ENCODE results near the gene TAAR9. TPM values are rescaled to one million over a fixed set of nuclear protein-coding genes. Genes with fewer than 3 reads are reported as not detected.

The TAAR9 gene
- total RNA-seq, 1 donor from 2014 or later = not detected

- TF ChIP-seq CTCF (IDR thresholded peaks at IDR 0.05; ENCODE audit: unreplicated experiment) = no peak
- no peak overlapping the region for H3K4me3 Mint-ChIP-seq
- H3K27ac Mint-ChIP-seq = no peak overlapping the region
- no peaks in the 10 kb centered on the region for H3K9me3 Mint-ChIP-seq
- no peaks in the 10 kb centered on the region for H3K27me3 Mint-ChIP-seq (ENCODE audit: low read depth)
- peaks cover 17% of the 10 kb centered on the region for H3K4me1 Mint-ChIP-seq
- H3K36me3 Mint-ChIP-seq = peaks cover 34% of the 10 kb centered on the region
- no peak for DNase-seq (ENCODE audit: low spot score in 2 of 2, unreplicated experiment in 2 of 2)
Observed at GRCh38 chr6:132499757-132500156, 38.3 kb upstream of the TAAR9 start.

- H3K4me3 Mint-ChIP-seq = no peak overlapping the region
- peaks cover 35% of the 10 kb centered on the region for H3K36me3 Mint-ChIP-seq
- peaks cover 9% of the 10 kb centered on the region for H3K4me1 Mint-ChIP-seq
- peaks cover 8% of the 10 kb centered on the region for H3K9me3 Mint-ChIP-seq
- no peak for TF ChIP-seq CTCF (IDR thresholded peaks at IDR 0.05; ENCODE audit: unreplicated experiment)
- H3K27me3 Mint-ChIP-seq (ENCODE audit: low read depth) = no peaks in the 10 kb centered on the region
- H3K27ac Mint-ChIP-seq = no peak overlapping the region
- no peak for DNase-seq (ENCODE audit: low spot score in 2 of 2, unreplicated experiment in 2 of 2)
Observed at GRCh38 chr6:132504757-132505156, 33.3 kb upstream of the TAAR9 start.

GRCh38 chr6:132505158-132505557 is 32.9 kb upstream of the TAAR9 start:
- no peak for TF ChIP-seq CTCF (IDR thresholded peaks at IDR 0.05; ENCODE audit: unreplicated experiment)
- Mint-ChIP-seq H3K27me3 (ENCODE audit: low read depth) (no peaks in the 10 kb centered on the region), H3K4me1 (peaks cover 9% of the 10 kb centered on the region), H3K4me3 (no peak overlapping the region), H3K9me3 (peaks cover 8% of the 10 kb centered on the region), H3K36me3 (peaks cover 31% of the 10 kb centered on the region), H3K27ac (no peak overlapping the region)
- DNase-seq (ENCODE audit: low spot score in 2 of 2, unreplicated experiment in 2 of 2) = no peak

- peaks cover 20% of the 10 kb centered on the region for H3K4me1 Mint-ChIP-seq
- peaks cover 8% of the 10 kb centered on the region for H3K9me3 Mint-ChIP-seq
- DNase-seq (ENCODE audit: low spot score in 2 of 2, unreplicated experiment in 2 of 2) = no peak
- no peaks in the 10 kb centered on the region for H3K27me3 Mint-ChIP-seq (ENCODE audit: low read depth)
- no peak for TF ChIP-seq CTCF (IDR thresholded peaks at IDR 0.05; ENCODE audit: unreplicated experiment)
- no peak overlapping the region for H3K27ac Mint-ChIP-seq
- H3K4me3 Mint-ChIP-seq = no peak overlapping the region
- H3K36me3 Mint-ChIP-seq = peaks cover 24% of the 10 kb centered on the region
Observed at GRCh38 chr6:132506461-132506860, 31.6 kb upstream of the TAAR9 start.

- H3K4me1 Mint-ChIP-seq = peaks cover 25% of the 10 kb centered on the region
- no peak overlapping the region for H3K4me3 Mint-ChIP-seq
- H3K27ac Mint-ChIP-seq = no peak overlapping the region
- DNase-seq (ENCODE audit: low spot score in 2 of 2, unreplicated experiment in 2 of 2) = no peak
- TF ChIP-seq CTCF (IDR thresholded peaks at IDR 0.05; ENCODE audit: unreplicated experiment) = no peak
- no peaks in the 10 kb centered on the region for H3K27me3 Mint-ChIP-seq (ENCODE audit: low read depth)
- peaks cover 8% of the 10 kb centered on the region for H3K9me3 Mint-ChIP-seq
- peaks cover 22% of the 10 kb centered on the region for H3K36me3 Mint-ChIP-seq
Observed at GRCh38 chr6:132506869-132507808, 30.9 kb upstream of the TAAR9 start.
